ENCODE measurements around the gene F11R. TPM values are rescaled to one million over a fixed set of nuclear protein-coding genes. Genes with fewer than 3 reads are reported as not detected.

F11R gene
- total and polyA plus RNA-seq, 2 of the 13 experiments (the other 11 are each of a cell fraction or from before 2014, with no cell fraction given), result 95.8 to 105 TPM

DNA sequence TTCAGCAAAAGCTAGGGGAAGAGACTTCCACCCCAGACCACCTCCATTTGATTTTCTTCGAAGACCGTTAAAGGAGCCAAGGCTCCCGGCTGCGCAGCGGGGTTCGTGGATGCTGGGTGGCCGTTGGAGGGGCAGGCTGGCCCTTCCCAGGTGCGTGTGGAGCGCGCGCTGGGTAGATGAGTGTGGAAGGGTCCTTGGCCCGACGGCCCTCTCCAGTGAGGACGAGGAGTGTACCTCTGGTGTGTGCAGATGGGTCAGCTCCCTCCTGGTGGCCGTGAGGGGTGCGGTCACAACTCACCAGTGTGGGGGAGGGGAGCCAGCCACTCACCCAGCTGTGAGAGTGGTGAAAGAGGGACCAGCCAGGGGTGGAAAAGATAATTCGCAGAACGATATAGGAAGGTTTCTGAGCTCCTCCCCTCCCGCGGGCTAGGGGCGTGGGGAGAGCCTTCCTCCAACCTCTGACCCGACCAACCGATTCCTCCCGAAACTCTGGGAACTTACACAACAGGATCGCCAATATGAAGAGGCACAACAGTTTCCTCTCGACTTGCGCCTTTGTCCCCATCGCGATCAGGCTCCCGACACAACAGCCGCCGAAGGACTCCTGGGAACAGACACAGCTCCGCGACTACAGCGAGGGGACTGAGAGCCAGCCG lies at the start of gene F11R (continued):
- TF ChIP-seq, protein P1, sequence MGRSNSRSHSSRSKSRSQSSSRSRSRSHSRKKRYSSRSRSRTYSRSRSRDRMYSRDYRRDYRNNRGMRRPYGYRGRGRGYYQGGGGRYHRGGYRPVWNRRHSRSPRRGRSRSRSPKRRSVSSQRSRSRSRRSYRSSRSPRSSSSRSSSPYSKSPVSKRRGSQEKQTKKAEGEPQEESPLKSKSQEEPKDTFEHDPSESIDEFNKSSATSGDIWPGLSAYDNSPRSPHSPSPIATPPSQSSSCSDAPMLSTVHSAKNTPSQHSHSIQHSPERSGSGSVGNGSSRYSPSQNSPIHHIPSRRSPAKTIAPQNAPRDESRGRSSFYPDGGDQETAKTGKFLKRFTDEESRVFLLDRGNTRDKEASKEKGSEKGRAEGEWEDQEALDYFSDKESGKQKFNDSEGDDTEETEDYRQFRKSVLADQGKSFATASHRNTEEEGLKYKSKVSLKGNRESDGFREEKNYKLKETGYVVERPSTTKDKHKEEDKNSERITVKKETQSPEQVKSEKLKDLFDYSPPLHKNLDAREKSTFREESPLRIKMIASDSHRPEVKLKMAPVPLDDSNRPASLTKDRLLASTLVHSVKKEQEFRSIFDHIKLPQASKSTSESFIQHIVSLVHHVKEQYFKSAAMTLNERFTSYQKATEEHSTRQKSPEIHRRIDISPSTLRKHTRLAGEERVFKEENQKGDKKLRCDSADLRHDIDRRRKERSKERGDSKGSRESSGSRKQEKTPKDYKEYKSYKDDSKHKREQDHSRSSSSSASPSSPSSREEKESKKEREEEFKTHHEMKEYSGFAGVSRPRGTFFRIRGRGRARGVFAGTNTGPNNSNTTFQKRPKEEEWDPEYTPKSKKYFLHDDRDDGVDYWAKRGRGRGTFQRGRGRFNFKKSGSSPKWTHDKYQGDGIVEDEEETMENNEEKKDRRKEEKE (IDR thresholded peaks at IDR 0.05), result no peak
- TF ChIP-seq ZNF367 (CRISPR knock-in tag; IDR thresholded peaks at IDR 0.05; ENCODE audit: borderline replicate concordance) (peak; percentile 88; the same call in 1 of the 2 replicates), ZFP37 (CRISPR knock-in tag; IDR thresholded peaks at IDR 0.05; ENCODE audit: borderline replicate concordance) (peak; percentile 71; the same call in 1 of the 2 replicates), ZMAT3 (CRISPR knock-in tag; conservative IDR thresholded peaks at IDR 0.05) (peak; percentile 35; the same call in 1 of the 2 replicates), ZNF772 (CRISPR knock-in tag; IDR thresholded peaks at IDR 0.05) (peak; percentile 32; the same call in 1 of the 2 replicates), GABPB1 (CRISPR knock-in tag; IDR thresholded peaks at IDR 0.05) (peak; percentile 27; the same call in 1 of the 2 replicates), ZNF724P (CRISPR knock-in tag; IDR thresholded peaks at IDR 0.05; ENCODE audit: borderline replicate concordance) (peak; percentile 76; the same call in 1 of the 2 replicates), KDM6A (CRISPR knock-in tag; IDR thresholded peaks at IDR 0.05; ENCODE audit: low read depth) (0 out of 2 replicates have a peak, but pooled peaks have one; percentile 13), ZNF501 (CRISPR knock-in tag; IDR thresholded peaks at IDR 0.05) (0 out of 2 replicates have a peak, but pooled peaks have one; percentile 19), ZFX (CRISPR knock-in tag; IDR thresholded peaks at IDR 0.05; ENCODE audit: low read depth) (peak; percentile 67), TGIF2 (CRISPR knock-in tag; IDR thresholded peaks at IDR 0.05) (0 out of 2 replicates have a peak, but pooled peaks have one; percentile 11), RAD21 (CRISPR knock-in tag; IDR thresholded peaks at IDR 0.05) (peak; percentile 32; the same call in 1 of the 2 replicates), HNRNPLL (IDR thresholded peaks at IDR 0.05; ENCODE audit: low read depth, low read length, poor library complexity, severe bottlenecking) (peak; percentile 44), ZNF891 (CRISPR knock-in tag; IDR thresholded peaks at IDR 0.05) (0 out of 2 replicates have a peak, but pooled peaks have one; percentile 40), ZNF33B (CRISPR knock-in tag; IDR thresholded peaks at IDR 0.05) (peak; percentile 15; the same call in 1 of the 2 replicates), DNMT1 (CRISPR knock-in tag; IDR thresholded peaks at IDR 0.05) (0 out of 2 replicates have a peak, but pooled peaks have one; percentile 43)

All from HepG2 (cell line).